K562 (cell line): ENCODE results near the gene HARS1.

ENCODE experiments used
- ATF1 ChIP-seq, 2 experiments: fragments of 450-650 bp in 1 of 2; IDR thresholded peaks; 2 replicates each; pipeline ENCODE4 v1.6.1; 2016; ENCODE audit warnings: missing compliant biosample characterization in 1 of 2, missing genetic modification characterization in 1 of 2
- BCLAF1 ChIP-seq, 2 experiments: fragments of 450-650 bp in 1 of 2; IDR thresholded peaks; 2 replicates each; pipeline ENCODE4 v1.6.1; 2011 to 2017; ENCODE audit warnings: low read depth in 2 of 2, antibody characterized with exemption in 1 of 2, borderline replicate concordance in 1 of 2, low read length in 1 of 2, mild to moderate bottlenecking in 1 of 2, mixed read lengths in 1 of 2; ENCODE audit not compliant: control insufficient read depth in 1 of 2
- CHAMP1 ChIP-seq: fragments of 450-650 bp; IDR thresholded peaks from 2 replicates; pipeline ENCODE4 v1.6.1; 2016; ENCODE audit warnings: mild to moderate bottlenecking
- CTCF ChIP-seq, 3 experiments: IDR thresholded peaks in 2 of 3; conservative IDR thresholded peaks in 1 of 3; 2 replicates each; pipeline ENCODE4 v1.5.1; 2011 to 2012; ENCODE audit warnings: low read length in 3 of 3, mild to moderate bottlenecking in 3 of 3, control low read depth in 2 of 3, improper control_type of control experiment in 1 of 3, inconsistent platforms in 1 of 3, low read depth in 1 of 3, mixed read lengths in 1 of 3, moderate library complexity in 1 of 3; ENCODE audit not compliant: insufficient read depth in 2 of 3
- EP300 ChIP-seq: IDR thresholded peaks from 2 replicates; pipeline ENCODE4 v1.6.1; 2012; ENCODE audit warnings: low read length, improper control_type of control experiment
- FOS ChIP-seq: IDR thresholded peaks from 3 replicates; pipeline ENCODE4 v1.6.1; 2011; ENCODE audit not compliant: insufficient read length; ENCODE audit errors: extremely low read depth
- MYC ChIP-seq, 2 experiments: fragments of 250-450 bp in 1 of 2; sonication (Bioruptor Pico) in 1 of 2; IDR thresholded peaks; 2 replicates each; pipeline versions ENCODE4 v1.5.1 to v1.6.1; 2012 to 2021; ENCODE audit warnings: low read depth in 2 of 2, borderline replicate concordance in 1 of 2, improper control_type of control experiment in 1 of 2, low read length in 1 of 2, mild to moderate bottlenecking in 1 of 2, moderate library complexity in 1 of 2
- POLR2A ChIP-seq: fragments of 450-650 bp; conservative IDR thresholded peaks from 2 replicates; pipeline ENCODE4 v1.6.1; 2016
- RFX5 ChIP-seq: IDR thresholded peaks from 2 replicates; pipeline ENCODE4 v1.6.1; 2011; ENCODE audit warnings: low read depth, mild to moderate bottlenecking, improper control_type of control experiment, low read length
- SNIP1 ChIP-seq: fragments of 450-650 bp; IDR thresholded peaks from 2 replicates; pipeline ENCODE4 v1.7.1; 2017; ENCODE audit warnings: low read depth, mild to moderate bottlenecking
- TAF1 ChIP-seq: IDR thresholded peaks from 2 replicates; pipeline ENCODE4 v1.6.1; 2011; ENCODE audit warnings: mild to moderate bottlenecking, low read length, moderate library complexity; ENCODE audit not compliant: insufficient read depth, control insufficient read depth, severe bottlenecking; ENCODE audit errors: extremely low read depth
- USF2 ChIP-seq: sonication (generic); formaldehyde crosslinking; IDR thresholded peaks from 2 replicates; pipeline ENCODE4 v1.5.0; 2020; ENCODE audit warnings: missing genetic modification reagents
- ZBTB34 ChIP-seq: fragments of 250-450 bp; sonication (Bioruptor Pico); IDR thresholded peaks from 2 replicates; pipeline ENCODE4 v1.8.0; 2021; ENCODE audit warnings: mild to moderate bottlenecking, moderate library complexity
- ZNF212 ChIP-seq: fragments of 450-650 bp; formaldehyde crosslinking; IDR thresholded peaks from 2 replicates; pipeline ENCODE4 v1.4.0; 2020; ENCODE audit warnings: mild to moderate bottlenecking

GRCh38 chr5:140694276-140694675, 3.1 kb upstream of the HARS1 start:
- TF ChIP-seq CHAMP1 (no peak), RFX5 (no peak), ZBTB34 (no peak), SNIP1 (no peak), ZNF212 (no peak), CTCF (IDR thresholded peaks at IDR 0.05 in 2 of 3, conservative IDR thresholded peaks at IDR 0.05 in 1 of 3; ENCODE audit: insufficient read depth in 2 of 3, low read depth in 1 of 3, low read length in 3 of 3) (no peak), ATF1 (CRISPR knock-in tag; IDR thresholded peaks at IDR 0.05) (no peak), ATF1 (tag; IDR thresholded peaks at IDR 0.05) (no peak), POLR2A (no peak), FOS (no peak), TAF1 (no peak), BCLAF1 (IDR thresholded peaks at IDR 0.05; ENCODE audit: borderline replicate concordance in 1 of 2, control insufficient read depth in 1 of 2, low read depth in 2 of 2, low read length in 1 of 2) (no peak), USF2 (CRISPR knock-in tag) (no peak), EP300 (no peak), MYC (IDR thresholded peaks at IDR 0.05; ENCODE audit: low read depth, low read length) (no peak), MYC (CRISPR knock-in tag; IDR thresholded peaks at IDR 0.05; ENCODE audit: borderline replicate concordance, low read depth) (no peak)
